Measurements from ENCODE around the gene PIP4K2B. TPM values are rescaled to one million over a fixed set of nuclear protein-coding genes. Genes with fewer than 3 reads are reported as not detected.

PIP4K2B gene
- total RNA-seq, 1 donor from 2014 or later: 77.8 TPM

DNA sequence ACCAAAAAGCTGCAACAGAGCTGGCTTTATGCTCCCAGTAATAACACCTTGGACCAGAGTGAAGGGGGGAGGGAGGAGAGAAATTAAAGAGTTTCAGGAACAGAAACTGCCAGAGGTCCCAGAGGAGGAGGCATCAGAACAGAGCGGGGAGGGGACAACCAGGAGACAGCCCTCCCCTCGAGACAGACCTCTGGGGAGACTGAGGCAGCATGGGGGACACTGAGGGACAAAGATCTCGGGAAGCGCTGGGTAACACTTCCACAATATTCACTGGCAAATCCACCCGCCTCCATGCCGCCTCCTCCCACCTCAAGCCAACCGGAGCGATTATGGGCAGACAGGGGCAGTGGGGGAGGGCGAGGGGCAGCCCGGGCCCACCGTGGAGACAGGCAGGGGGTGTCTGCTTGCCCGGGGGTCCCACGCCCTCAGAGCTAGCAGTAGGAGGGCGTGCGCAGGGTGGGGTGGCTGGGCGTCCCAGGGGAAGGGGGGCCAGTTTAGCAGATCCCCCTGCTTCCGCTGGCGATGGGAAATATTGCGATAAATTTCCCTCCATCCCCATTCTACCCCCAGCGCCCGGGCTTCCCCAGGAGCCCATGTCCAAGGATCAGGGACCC, 52.4 kb downstream of the PIP4K2B start:
- Mint-ChIP-seq H3K27me3 (no peaks in the 10 kb centered on the region), H3K27ac (peak overlapping the region; percentile 79), H3K4me1 (ENCODE audit: low read depth) (peaks cover 58% of the 10 kb centered on the region), H3K9me3 (ENCODE audit: low read depth) (no peaks in the 10 kb centered on the region), H3K4me3 (ENCODE audit: low read depth) (peak overlapping the region; percentile 90), H3K36me3 (ENCODE audit: insufficient read depth) (no peaks in the 10 kb centered on the region)
- no peak for DNase-seq (ENCODE audit: low spot score, unreplicated experiment)
- TF ChIP-seq, protein P1, sequence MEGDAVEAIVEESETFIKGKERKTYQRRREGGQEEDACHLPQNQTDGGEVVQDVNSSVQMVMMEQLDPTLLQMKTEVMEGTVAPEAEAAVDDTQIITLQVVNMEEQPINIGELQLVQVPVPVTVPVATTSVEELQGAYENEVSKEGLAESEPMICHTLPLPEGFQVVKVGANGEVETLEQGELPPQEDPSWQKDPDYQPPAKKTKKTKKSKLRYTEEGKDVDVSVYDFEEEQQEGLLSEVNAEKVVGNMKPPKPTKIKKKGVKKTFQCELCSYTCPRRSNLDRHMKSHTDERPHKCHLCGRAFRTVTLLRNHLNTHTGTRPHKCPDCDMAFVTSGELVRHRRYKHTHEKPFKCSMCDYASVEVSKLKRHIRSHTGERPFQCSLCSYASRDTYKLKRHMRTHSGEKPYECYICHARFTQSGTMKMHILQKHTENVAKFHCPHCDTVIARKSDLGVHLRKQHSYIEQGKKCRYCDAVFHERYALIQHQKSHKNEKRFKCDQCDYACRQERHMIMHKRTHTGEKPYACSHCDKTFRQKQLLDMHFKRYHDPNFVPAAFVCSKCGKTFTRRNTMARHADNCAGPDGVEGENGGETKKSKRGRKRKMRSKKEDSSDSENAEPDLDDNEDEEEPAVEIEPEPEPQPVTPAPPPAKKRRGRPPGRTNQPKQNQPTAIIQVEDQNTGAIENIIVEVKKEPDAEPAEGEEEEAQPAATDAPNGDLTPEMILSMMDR (IDR thresholded peaks at IDR 0.05; ENCODE audit: unreplicated experiment): no peak

- Mint-ChIP-seq H3K4me1 (ENCODE audit: low read depth) (peaks cover 58% of the 10 kb centered on the region), H3K9me3 (ENCODE audit: low read depth) (no peaks in the 10 kb centered on the region), H3K36me3 (ENCODE audit: insufficient read depth) (no peaks in the 10 kb centered on the region), H3K27me3 (no peaks in the 10 kb centered on the region), H3K4me3 (ENCODE audit: low read depth) (peak overlapping the region; percentile 90), H3K27ac (peak overlapping the region; percentile 79)
- DNase-seq (ENCODE audit: low spot score, unreplicated experiment): no peak
- TF ChIP-seq, protein P1 (IDR thresholded peaks at IDR 0.05; ENCODE audit: unreplicated experiment): no peak
These were observed 53.1 kb downstream of the PIP4K2B start for GRCh38 chr17:38746004-38746848.

DNA sequence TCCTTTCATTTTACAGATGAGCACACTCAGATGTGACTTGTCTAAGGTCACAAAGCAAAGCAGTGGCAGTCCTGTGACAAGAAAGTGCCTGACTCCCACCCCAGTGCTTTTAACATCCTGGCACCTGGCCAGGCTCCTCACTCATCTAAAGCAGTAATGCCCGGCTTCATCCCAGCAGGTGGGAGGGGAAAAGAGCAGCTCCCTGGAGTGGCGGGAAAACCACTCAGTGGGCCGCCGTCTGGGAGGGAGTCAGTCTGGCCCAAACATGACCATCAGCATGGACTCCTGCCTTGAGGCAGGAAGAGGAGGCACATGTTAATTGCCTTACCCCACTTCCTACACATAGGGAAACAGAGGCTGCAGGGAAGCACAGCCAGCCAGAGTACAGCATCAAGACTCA, 53.8 kb downstream of the PIP4K2B start:
- peak overlapping the region; percentile 90 for H3K4me3 Mint-ChIP-seq (ENCODE audit: low read depth)
- TF ChIP-seq, protein P1 (IDR thresholded peaks at IDR 0.05; ENCODE audit: unreplicated experiment): no peak
- H3K9me3 Mint-ChIP-seq (ENCODE audit: low read depth): no peaks in the 10 kb centered on the region
- H3K36me3 Mint-ChIP-seq (ENCODE audit: insufficient read depth): no peaks in the 10 kb centered on the region
- H3K4me1 Mint-ChIP-seq (ENCODE audit: low read depth): peaks cover 51% of the 10 kb centered on the region
- H3K27ac Mint-ChIP-seq: no peak overlapping the region
- DNase-seq (ENCODE audit: low spot score, unreplicated experiment): no peak
- H3K27me3 Mint-ChIP-seq: no peaks in the 10 kb centered on the region

DNA sequence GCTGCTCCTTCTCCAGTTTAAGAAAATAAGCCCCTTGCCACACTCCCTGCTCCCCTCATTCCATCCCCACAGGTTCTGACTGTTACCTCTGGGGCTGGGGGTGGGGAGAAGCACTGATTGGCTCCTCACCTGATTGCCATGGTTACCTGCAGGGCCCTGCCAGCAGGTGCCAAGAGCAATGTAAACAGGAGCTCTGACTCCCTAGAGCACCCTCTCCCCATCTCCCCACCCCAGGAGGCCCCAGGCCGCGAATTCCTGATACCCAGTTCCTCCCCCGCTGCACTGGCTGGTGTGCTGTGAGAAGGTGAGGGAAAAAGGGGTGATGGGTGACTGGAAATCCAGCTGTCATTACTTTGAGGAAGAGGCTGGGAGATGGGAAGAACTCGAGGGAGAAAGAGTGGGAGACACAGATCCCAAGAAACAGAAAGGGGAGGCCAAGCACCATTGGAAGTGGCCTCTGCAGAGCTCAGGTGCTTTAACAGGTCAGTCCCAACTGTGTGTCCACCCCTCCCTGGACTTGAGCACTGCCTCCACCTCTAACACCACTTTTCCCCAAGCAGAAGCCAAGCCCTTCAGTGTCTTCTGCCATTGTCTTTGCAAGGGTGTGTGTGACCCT, 55.7 kb downstream of the PIP4K2B start:
- Mint-ChIP-seq H3K27me3 (no peaks in the 10 kb centered on the region), H3K9me3 (ENCODE audit: low read depth) (no peaks in the 10 kb centered on the region), H3K27ac (peak overlapping the region; percentile 93), H3K4me3 (ENCODE audit: low read depth) (peak overlapping the region; percentile 54), H3K36me3 (ENCODE audit: insufficient read depth) (peaks cover under 1% of the 10 kb centered on the region), H3K4me1 (ENCODE audit: low read depth) (peaks cover 42% of the 10 kb centered on the region)
- no peak for DNase-seq (ENCODE audit: low spot score, unreplicated experiment)
- TF ChIP-seq, protein P1 (IDR thresholded peaks at IDR 0.05; ENCODE audit: unreplicated experiment): no peak
